Ishikawa (cell line): ENCODE measurements around the gene HDAC9.

Source experiments
- CEBPB ChIP-seq: IDR thresholded peaks from 2 replicates; pipeline ENCODE4 v1.6.1; 2012
- CREB1 ChIP-seq: IDR thresholded peaks from 2 replicates; pipeline ENCODE4 v1.6.1; 2012; ENCODE audit warnings: low read depth
- EGR1 ChIP-seq: IDR thresholded peaks from 2 replicates; pipeline ENCODE4 v1.6.1; 2012
- EP300 ChIP-seq: IDR thresholded peaks from 2 replicates; pipeline ENCODE4 v1.6.1; 2012; ENCODE audit warnings: borderline replicate concordance
- FOXM1 ChIP-seq: IDR thresholded peaks from 2 replicates; pipeline ENCODE4 v1.6.1; 2012; ENCODE audit warnings: low read depth, borderline replicate concordance
- MAX ChIP-seq: IDR thresholded peaks from 2 replicates; pipeline ENCODE4 v1.6.1; 2012
- NFIC ChIP-seq: IDR thresholded peaks from 2 replicates; pipeline ENCODE4 v1.6.1; 2012
- RAD21 ChIP-seq: IDR thresholded peaks from 2 replicates; pipeline ENCODE4 v1.6.1; 2012; ENCODE audit warnings: low read depth
- REST ChIP-seq: IDR thresholded peaks from 2 replicates; pipeline ENCODE4 v1.6.1; 2012; ENCODE audit warnings: low read depth, mild to moderate bottlenecking
- TAF1 ChIP-seq: IDR thresholded peaks from 2 replicates; pipeline ENCODE4 v1.6.1; 2012; ENCODE audit warnings: low read depth, mild to moderate bottlenecking
- TCF12 ChIP-seq: IDR thresholded peaks from 2 replicates; pipeline ENCODE4 v1.6.1; 2012; ENCODE audit warnings: low read depth
- TEAD4 ChIP-seq: IDR thresholded peaks from 2 replicates; pipeline ENCODE4 v1.6.1; 2012
- USF1 ChIP-seq: IDR thresholded peaks from 2 replicates; pipeline ENCODE4 v1.6.1; 2012
- YY1 ChIP-seq: IDR thresholded peaks from 2 replicates; pipeline ENCODE4 v1.6.1; 2012; ENCODE audit warnings: low read depth
- ZBTB7A ChIP-seq: IDR thresholded peaks from 2 replicates; pipeline ENCODE4 v1.6.1; 2012; ENCODE audit warnings: low read depth

HDAC9 gene

GRCh38 chr7:18655912-18656311, 160.4 kb downstream of the HDAC9 start:
- TF ChIP-seq EGR1 (no peak), RAD21 (no peak), EP300 (no peak), TCF12 (no peak)

- TF ChIP-seq EP300: no peak
- no peak for TF ChIP-seq TAF1
- TF ChIP-seq USF1: no peak
- no peak for TF ChIP-seq CREB1
- TF ChIP-seq EGR1: no peak
- TF ChIP-seq YY1: no peak
- TF ChIP-seq CEBPB: no peak
- no peak for TF ChIP-seq RAD21
- no peak for TF ChIP-seq NFIC
- no peak for TF ChIP-seq TEAD4
- no peak for TF ChIP-seq FOXM1
- no peak for TF ChIP-seq REST
- no peak for TF ChIP-seq TCF12
- TF ChIP-seq MAX: no peak
- no peak for TF ChIP-seq ZBTB7A
Observed at GRCh38 chr7:18656362-18656761, 160.8 kb downstream of the HDAC9 start.

GRCh38 chr7:18659746-18660145, 164.2 kb downstream of the HDAC9 start:
- no peak for TF ChIP-seq TAF1
- TF ChIP-seq TEAD4: no peak
- TF ChIP-seq ZBTB7A: no peak

- TF ChIP-seq MAX: no peak
- TF ChIP-seq ZBTB7A: no peak
- no peak for TF ChIP-seq NFIC
- TF ChIP-seq TAF1: no peak
- no peak for TF ChIP-seq TCF12
- TF ChIP-seq EGR1: no peak
- no peak for TF ChIP-seq EP300
- TF ChIP-seq RAD21: no peak
- no peak for TF ChIP-seq CEBPB
- no peak for TF ChIP-seq FOXM1
Observed at GRCh38 chr7:18663321-18663720, 167.8 kb downstream of the HDAC9 start.

GRCh38 chr7:18666107-18666728, 170.7 kb downstream of the HDAC9 start:
- no peak for TF ChIP-seq TCF12
- TF ChIP-seq CEBPB: 0 out of 2 replicates have a peak, but pooled peaks have one; percentile 3
- peak; percentile 77 for TF ChIP-seq RAD21

- TF ChIP-seq USF1 (no peak), TEAD4 (peak; percentile 63), CREB1 (no peak)
Observed at GRCh38 chr7:18667466-18667865, 171.9 kb downstream of the HDAC9 start.

- TF ChIP-seq FOXM1: no peak
- no peak for TF ChIP-seq YY1
- no peak for TF ChIP-seq ZBTB7A
- no peak for TF ChIP-seq TEAD4
- no peak for TF ChIP-seq REST
Observed at GRCh38 chr7:18671176-18671575, 175.6 kb downstream of the HDAC9 start.
